Neutrophil (primary cell): Measurements from ENCODE around the gene WNT6.

Experiments
- H3K27ac ChIP-seq: fragments of 200-600 bp; sonication (generic); 2 replicates; pipeline ENCODE4 v1.5.1; 2016; ENCODE audit warnings: mild to moderate bottlenecking, moderate library complexity
- H3K27me3 ChIP-seq: fragments of 200-600 bp; sonication (generic); 2 replicates; pipeline ENCODE4 v1.6.0; 2016; ENCODE audit warnings: mild to moderate bottlenecking
- H3K36me3 ChIP-seq: fragments of 200-600 bp; sonication (generic); 2 replicates; pipeline ENCODE4 v1.5.1; 2017
- H3K4me1 ChIP-seq, 2 experiments: fragments of 200-600 bp in 1 of 2; sonication (generic) in 1 of 2; 1 replicate in 1 of 2; 2 replicates in 1 of 2; pipeline versions ENCODE4 v1.5.1 to v1.6.1; 2013 to 2016; ENCODE audit warnings: low read depth in 1 of 2, low read length in 1 of 2, mild to moderate bottlenecking in 1 of 2, moderate library complexity in 1 of 2; ENCODE audit not compliant: control insufficient read depth in 1 of 2, insufficient read depth in 1 of 2
- H3K4me3 ChIP-seq, 2 experiments: fragments of 200-600 bp in 1 of 2; sonication (generic) in 1 of 2; 1 replicate in 1 of 2; 2 replicates in 1 of 2; pipeline ENCODE4 v1.5.1; 2013 to 2016; ENCODE audit warnings: low read depth in 1 of 2, low read length in 1 of 2, mild to moderate bottlenecking in 1 of 2, moderate library complexity in 1 of 2
- H3K9me3 ChIP-seq: fragments of 200-600 bp; sonication (generic); 2 replicates; pipeline ENCODE4 v1.5.1; 2016
- CTCF ChIP-seq: fragments of 200-600 bp; sonication (generic); IDR thresholded peaks from 2 replicates; pipeline ENCODE4 v1.5.1; 2016; ENCODE audit warnings: antibody characterized with exemption

WNT6 gene

GRCh38 chr2:218893349-218894150 is 33.9 kb downstream of the WNT6 start:
- H3K27ac ChIP-seq, result no peak overlapping the region
- H3K9me3 ChIP-seq, result no peaks in the 10 kb centered on the region
- H3K36me3 ChIP-seq, result no peaks in the 10 kb centered on the region
- no peak for TF ChIP-seq CTCF
- H3K27me3 ChIP-seq, result peaks cover 100% of the 10 kb centered on the region
- peak overlapping the region in 1 of 2 experiments; percentile 38 for H3K4me3 ChIP-seq
- peaks cover 4 to 15% of the 10 kb centered on the region in 2 experiments for H3K4me1 ChIP-seq

GRCh38 chr2:218894151-218894879 is 34.7 kb downstream of the WNT6 start:
- Histone ChIP-seq H3K9me3 (no peaks in the 10 kb centered on the region), H3K36me3 (no peaks in the 10 kb centered on the region), H3K27me3 (peaks cover 100% of the 10 kb centered on the region), H3K27ac (no peak overlapping the region), H3K4me1 (peaks cover 4 to 15% of the 10 kb centered on the region in 2 experiments), H3K4me3 (no peak overlapping the region)
- no peak for TF ChIP-seq CTCF

- no peaks in the 10 kb centered on the region for H3K9me3 ChIP-seq
- TF ChIP-seq CTCF, result no peak
- peaks cover 100% of the 10 kb centered on the region for H3K27me3 ChIP-seq
- H3K4me1 ChIP-seq, result peaks cover 4 to 15% of the 10 kb centered on the region in 2 experiments
- no peaks in the 10 kb centered on the region for H3K36me3 ChIP-seq
- no peak overlapping the region for H3K27ac ChIP-seq
- H3K4me3 ChIP-seq, result no peak overlapping the region
Observed at GRCh38 chr2:218894880-218895157, 35.2 kb downstream of the WNT6 start.

- Histone ChIP-seq H3K27ac (no peak overlapping the region), H3K4me3 (no peak overlapping the region), H3K36me3 (no peaks in the 10 kb centered on the region), H3K4me1 (peaks cover 4 to 15% of the 10 kb centered on the region in 2 experiments), H3K9me3 (no peaks in the 10 kb centered on the region), H3K27me3 (peaks cover 100% of the 10 kb centered on the region)
- TF ChIP-seq CTCF, result no peak
Observed at GRCh38 chr2:218895326-218895725, 35.7 kb downstream of the WNT6 start.

GRCh38 chr2:218895759-218896500 is 36.3 kb downstream of the WNT6 start:
- no peak for TF ChIP-seq CTCF
- peaks cover 4 to 15% of the 10 kb centered on the region in 2 experiments for H3K4me1 ChIP-seq
- H3K27ac ChIP-seq, result no peak overlapping the region
- no peaks in the 10 kb centered on the region for H3K9me3 ChIP-seq
- H3K27me3 ChIP-seq, result peaks cover 100% of the 10 kb centered on the region
- H3K4me3 ChIP-seq, result no peak overlapping the region
- H3K36me3 ChIP-seq, result no peaks in the 10 kb centered on the region
